Measurements from ENCODE around the gene AVP.

Gene AVP

DNA sequence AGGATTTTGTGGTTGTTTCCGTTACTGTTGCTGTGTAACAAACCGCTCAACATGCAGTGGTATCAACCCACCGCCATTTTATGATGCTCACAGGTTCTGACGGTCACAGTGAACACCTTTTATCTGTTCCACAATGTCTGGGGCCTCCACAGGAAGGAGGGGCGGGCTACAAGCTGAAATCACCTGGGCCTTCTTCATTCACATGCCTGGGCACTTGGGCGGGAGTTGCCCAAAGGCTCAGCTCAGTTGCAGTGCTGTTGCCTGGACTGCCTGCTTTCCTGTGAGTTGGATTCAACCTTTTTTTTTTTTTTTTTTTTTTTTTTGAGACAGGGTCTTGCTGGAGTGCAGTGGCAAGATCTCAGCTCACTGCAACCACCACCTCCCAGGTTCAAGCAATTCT, 16.7 kb upstream of the AVP start:
- TF ChIP-seq, protein P1, sequence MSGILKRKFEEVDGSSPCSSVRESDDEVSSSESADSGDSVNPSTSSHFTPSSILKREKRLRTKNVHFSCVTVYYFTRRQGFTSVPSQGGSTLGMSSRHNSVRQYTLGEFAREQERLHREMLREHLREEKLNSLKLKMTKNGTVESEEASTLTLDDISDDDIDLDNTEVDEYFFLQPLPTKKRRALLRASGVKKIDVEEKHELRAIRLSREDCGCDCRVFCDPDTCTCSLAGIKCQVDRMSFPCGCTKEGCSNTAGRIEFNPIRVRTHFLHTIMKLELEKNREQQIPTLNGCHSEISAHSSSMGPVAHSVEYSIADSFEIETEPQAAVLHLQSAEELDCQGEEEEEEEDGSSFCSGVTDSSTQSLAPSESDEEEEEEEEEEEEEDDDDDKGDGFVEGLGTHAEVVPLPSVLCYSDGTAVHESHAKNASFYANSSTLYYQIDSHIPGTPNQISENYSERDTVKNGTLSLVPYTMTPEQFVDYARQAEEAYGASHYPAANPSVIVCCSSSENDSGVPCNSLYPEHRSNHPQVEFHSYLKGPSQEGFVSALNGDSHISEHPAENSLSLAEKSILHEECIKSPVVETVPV (CRISPR knock-in tag; IDR thresholded peaks at IDR 0.05) = no peak
- TF ChIP-seq ZNF70 (CRISPR knock-in tag; IDR thresholded peaks at IDR 0.05) = no peak
- no peak for TF ChIP-seq SNAI2 (CRISPR knock-in tag; IDR thresholded peaks at IDR 0.05)
- no peak for TF ChIP-seq CSDC2 (CRISPR knock-in tag; IDR thresholded peaks at IDR 0.05)
- no peak for TF ChIP-seq ZFP30 (CRISPR knock-in tag; IDR thresholded peaks at IDR 0.05)
- TF ChIP-seq ISL1 (CRISPR knock-in tag; IDR thresholded peaks at IDR 0.05) = no peak
- TF ChIP-seq GLIS3 (CRISPR knock-in tag; IDR thresholded peaks at IDR 0.05) = no peak
- no peak for TF ChIP-seq OSR1 (CRISPR knock-in tag; IDR thresholded peaks at IDR 0.05)
- no peak for TF ChIP-seq ZFP3 (CRISPR knock-in tag; IDR thresholded peaks at IDR 0.05)
- TF ChIP-seq ZC3H10 (CRISPR knock-in tag; IDR thresholded peaks at IDR 0.05) = no peak
- no peak for TF ChIP-seq ZNF565 (CRISPR knock-in tag; conservative IDR thresholded peaks at IDR 0.05; ENCODE audit: low read depth)
- no peak for TF ChIP-seq PPARA (CRISPR knock-in tag; IDR thresholded peaks at IDR 0.05; ENCODE audit: borderline replicate concordance)

DNA sequence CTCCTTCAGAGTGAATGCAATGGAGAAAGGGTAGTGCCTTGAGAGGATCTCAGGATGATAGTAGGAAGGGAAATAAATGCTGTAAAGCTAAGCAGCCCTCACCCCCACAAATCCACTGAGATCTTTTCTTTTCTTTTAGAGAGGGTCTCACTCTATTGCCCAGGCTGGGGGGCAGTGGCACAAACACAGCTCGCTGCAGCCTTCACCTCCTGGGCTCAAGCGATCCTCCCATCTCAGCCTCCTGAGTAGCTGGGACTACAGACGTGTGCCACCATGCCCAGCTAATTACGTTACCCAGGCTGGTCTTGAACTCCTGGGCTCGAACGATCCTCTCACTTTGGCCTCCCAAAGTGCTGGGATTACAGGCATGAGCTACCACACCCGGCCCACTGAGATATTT, 16.0 kb upstream of the AVP start:
- no peak for TF ChIP-seq OSR1 (CRISPR knock-in tag; IDR thresholded peaks at IDR 0.05)
- ATAC-seq = no peak

More for the DNA sequence above, 16.7 kb upstream of the AVP start:
- no peak for ATAC-seq

DNA sequence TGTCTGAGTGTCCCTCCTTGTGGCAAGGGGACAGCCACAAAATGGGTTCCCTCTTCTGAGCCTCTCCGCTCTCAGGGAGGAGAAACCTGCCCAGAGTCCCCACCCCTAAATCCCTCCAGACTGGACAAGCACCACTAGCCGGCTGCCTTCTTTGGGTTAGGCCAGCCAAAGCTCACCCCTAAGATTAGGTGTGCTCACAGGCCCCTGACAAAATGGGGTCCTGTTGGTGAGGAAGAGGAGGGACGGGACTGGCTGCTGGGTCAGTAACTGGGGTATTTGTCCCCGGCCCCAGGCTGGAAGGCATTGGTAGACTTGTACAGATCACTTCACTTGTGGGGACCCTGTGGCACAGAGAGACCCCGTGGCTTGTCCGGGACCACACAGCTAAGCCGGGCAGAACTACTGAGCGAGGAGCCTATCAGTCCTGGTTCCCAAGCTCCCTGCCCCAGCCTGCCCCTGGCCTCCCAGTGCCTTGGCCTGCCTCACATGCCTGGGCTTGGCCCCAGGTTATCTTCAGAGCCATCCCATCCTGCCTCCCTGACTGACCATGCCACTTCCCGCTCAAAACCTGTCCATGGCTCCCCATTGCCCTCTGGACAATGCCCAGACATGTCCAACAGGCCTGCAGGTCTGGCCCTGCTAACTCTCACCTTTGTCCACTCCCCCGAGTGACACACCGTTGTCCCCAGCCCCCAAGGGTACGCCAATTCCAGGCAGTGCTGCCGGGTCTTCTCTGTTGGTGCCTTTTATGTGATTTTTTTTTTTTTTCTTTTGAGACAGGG, 10.5 kb upstream of the AVP start:
- ATAC-seq = no peak

DNA sequence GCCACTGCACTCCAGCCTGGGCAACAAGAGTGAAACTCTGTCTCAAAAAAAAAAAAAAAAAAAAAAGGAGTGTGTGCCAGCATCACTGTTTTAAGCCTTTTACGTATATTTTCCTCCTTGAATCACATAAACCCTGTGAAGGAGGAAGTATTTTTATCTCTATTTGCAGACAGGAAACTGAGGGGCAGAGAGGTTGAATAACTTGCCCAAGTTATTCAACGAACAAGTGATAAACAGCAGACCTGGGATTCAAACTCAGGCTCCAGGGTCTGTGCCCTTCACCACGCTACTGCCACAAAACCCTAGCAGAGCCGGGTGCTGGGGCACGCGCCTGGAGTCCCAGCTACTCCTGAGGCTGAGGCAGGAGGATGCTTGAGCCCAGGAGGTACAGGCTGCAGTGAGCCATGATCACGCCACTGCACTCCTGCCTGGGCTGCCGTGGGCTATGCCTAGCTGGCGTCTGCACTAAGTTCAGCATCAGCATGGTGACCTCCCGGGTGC, 9.4 kb upstream of the AVP start:
- no peak for ATAC-seq
- TF ChIP-seq TOX (CRISPR knock-in tag; IDR thresholded peaks at IDR 0.05; ENCODE audit: borderline replicate concordance) = no peak
- no peak for TF ChIP-seq PPARA (CRISPR knock-in tag; IDR thresholded peaks at IDR 0.05; ENCODE audit: borderline replicate concordance)
- no peak for TF ChIP-seq TCF4 (CRISPR knock-in tag; IDR thresholded peaks at IDR 0.05; ENCODE audit: borderline replicate concordance)
- no peak for TF ChIP-seq ISL1 (CRISPR knock-in tag; IDR thresholded peaks at IDR 0.05)
- no peak for TF ChIP-seq ESRRG (CRISPR knock-in tag; IDR thresholded peaks at IDR 0.05)
- TF ChIP-seq ZFP30 (CRISPR knock-in tag; IDR thresholded peaks at IDR 0.05) = no peak
- TF ChIP-seq, protein P1 (CRISPR knock-in tag; IDR thresholded peaks at IDR 0.05) = no peak
- TF ChIP-seq, protein P2, sequence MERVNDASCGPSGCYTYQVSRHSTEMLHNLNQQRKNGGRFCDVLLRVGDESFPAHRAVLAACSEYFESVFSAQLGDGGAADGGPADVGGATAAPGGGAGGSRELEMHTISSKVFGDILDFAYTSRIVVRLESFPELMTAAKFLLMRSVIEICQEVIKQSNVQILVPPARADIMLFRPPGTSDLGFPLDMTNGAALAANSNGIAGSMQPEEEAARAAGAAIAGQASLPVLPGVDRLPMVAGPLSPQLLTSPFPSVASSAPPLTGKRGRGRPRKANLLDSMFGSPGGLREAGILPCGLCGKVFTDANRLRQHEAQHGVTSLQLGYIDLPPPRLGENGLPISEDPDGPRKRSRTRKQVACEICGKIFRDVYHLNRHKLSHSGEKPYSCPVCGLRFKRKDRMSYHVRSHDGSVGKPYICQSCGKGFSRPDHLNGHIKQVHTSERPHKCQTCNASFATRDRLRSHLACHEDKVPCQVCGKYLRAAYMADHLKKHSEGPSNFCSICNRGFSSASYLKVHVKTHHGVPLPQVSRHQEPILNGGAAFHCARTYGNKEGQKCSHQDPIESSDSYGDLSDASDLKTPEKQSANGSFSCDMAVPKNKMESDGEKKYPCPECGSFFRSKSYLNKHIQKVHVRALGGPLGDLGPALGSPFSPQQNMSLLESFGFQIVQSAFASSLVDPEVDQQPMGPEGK (CRISPR knock-in tag; IDR thresholded peaks at IDR 0.05; ENCODE audit: borderline replicate concordance) = no peak
- TF ChIP-seq BACH2 (CRISPR knock-in tag; IDR thresholded peaks at IDR 0.05; ENCODE audit: borderline replicate concordance) = no peak
- no peak for TF ChIP-seq OSR1 (CRISPR knock-in tag; IDR thresholded peaks at IDR 0.05)
- TF ChIP-seq CSDC2 (CRISPR knock-in tag; IDR thresholded peaks at IDR 0.05) = no peak
- no peak for TF ChIP-seq ZNF565 (CRISPR knock-in tag; conservative IDR thresholded peaks at IDR 0.05; ENCODE audit: low read depth)
- TF ChIP-seq SNAI2 (CRISPR knock-in tag; IDR thresholded peaks at IDR 0.05) = no peak
- TF ChIP-seq ZNF70 (CRISPR knock-in tag; IDR thresholded peaks at IDR 0.05) = no peak
- TF ChIP-seq GLIS3 (CRISPR knock-in tag; IDR thresholded peaks at IDR 0.05) = no peak

More for the DNA sequence above, 10.5 kb upstream of the AVP start:
- TF ChIP-seq ZNF70 (CRISPR knock-in tag; IDR thresholded peaks at IDR 0.05) (no peak), SNAI2 (CRISPR knock-in tag; IDR thresholded peaks at IDR 0.05) (no peak), ZNF565 (CRISPR knock-in tag; conservative IDR thresholded peaks at IDR 0.05; ENCODE audit: low read depth) (no peak), ZFP3 (CRISPR knock-in tag; IDR thresholded peaks at IDR 0.05) (no peak), PPARA (CRISPR knock-in tag; IDR thresholded peaks at IDR 0.05; ENCODE audit: borderline replicate concordance) (no peak), TOX (CRISPR knock-in tag; IDR thresholded peaks at IDR 0.05; ENCODE audit: borderline replicate concordance) (no peak), ARNTL (CRISPR knock-in tag; IDR thresholded peaks at IDR 0.05; ENCODE audit: borderline replicate concordance, low read depth) (no peak), ISL1 (CRISPR knock-in tag; IDR thresholded peaks at IDR 0.05) (no peak), ZFP30 (CRISPR knock-in tag; IDR thresholded peaks at IDR 0.05) (no peak), OSR1 (CRISPR knock-in tag; IDR thresholded peaks at IDR 0.05) (no peak), TCF4 (CRISPR knock-in tag; IDR thresholded peaks at IDR 0.05; ENCODE audit: borderline replicate concordance) (no peak), ESRRG (CRISPR knock-in tag; IDR thresholded peaks at IDR 0.05) (no peak)
- TF ChIP-seq, protein P3, sequence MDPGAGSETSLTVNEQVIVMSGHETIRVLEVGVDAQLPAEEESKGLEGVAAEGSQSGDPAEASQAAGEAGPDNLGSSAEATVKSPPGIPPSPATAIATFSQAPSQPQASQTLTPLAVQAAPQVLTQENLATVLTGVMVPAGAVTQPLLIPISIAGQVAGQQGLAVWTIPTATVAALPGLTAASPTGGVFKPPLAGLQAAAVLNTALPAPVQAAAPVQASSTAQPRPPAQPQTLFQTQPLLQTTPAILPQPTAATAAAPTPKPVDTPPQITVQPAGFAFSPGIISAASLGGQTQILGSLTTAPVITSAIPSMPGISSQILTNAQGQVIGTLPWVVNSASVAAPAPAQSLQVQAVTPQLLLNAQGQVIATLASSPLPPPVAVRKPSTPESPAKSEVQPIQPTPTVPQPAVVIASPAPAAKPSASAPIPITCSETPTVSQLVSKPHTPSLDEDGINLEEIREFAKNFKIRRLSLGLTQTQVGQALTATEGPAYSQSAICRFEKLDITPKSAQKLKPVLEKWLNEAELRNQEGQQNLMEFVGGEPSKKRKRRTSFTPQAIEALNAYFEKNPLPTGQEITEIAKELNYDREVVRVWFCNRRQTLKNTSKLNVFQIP (CRISPR knock-in tag; IDR thresholded peaks at IDR 0.05; ENCODE audit: borderline replicate concordance, low read depth) = no peak
- TF ChIP-seq, protein P2 (CRISPR knock-in tag; IDR thresholded peaks at IDR 0.05; ENCODE audit: borderline replicate concordance) = no peak
- TF ChIP-seq, protein P1 (CRISPR knock-in tag; IDR thresholded peaks at IDR 0.05) = no peak
